K562 treated with DMSO at 1 percent for 48 hours (cell line): ENCODE results near the gene FBXL5. TPM values are rescaled to one million over a fixed set of nuclear protein-coding genes. Genes with fewer than 3 reads are reported as not detected.

Experiments used
- total RNA-seq: library from RNA; unstranded; fragments of 300-600 nt; gene quantifications from 2 replicates; pipeline ENCODE4 v1.2.3, GENCODE V29; 2022; ENCODE audit warnings: low replicate concordance; ENCODE audit errors: extremely low read depth

The FBXL5 gene, protein sequence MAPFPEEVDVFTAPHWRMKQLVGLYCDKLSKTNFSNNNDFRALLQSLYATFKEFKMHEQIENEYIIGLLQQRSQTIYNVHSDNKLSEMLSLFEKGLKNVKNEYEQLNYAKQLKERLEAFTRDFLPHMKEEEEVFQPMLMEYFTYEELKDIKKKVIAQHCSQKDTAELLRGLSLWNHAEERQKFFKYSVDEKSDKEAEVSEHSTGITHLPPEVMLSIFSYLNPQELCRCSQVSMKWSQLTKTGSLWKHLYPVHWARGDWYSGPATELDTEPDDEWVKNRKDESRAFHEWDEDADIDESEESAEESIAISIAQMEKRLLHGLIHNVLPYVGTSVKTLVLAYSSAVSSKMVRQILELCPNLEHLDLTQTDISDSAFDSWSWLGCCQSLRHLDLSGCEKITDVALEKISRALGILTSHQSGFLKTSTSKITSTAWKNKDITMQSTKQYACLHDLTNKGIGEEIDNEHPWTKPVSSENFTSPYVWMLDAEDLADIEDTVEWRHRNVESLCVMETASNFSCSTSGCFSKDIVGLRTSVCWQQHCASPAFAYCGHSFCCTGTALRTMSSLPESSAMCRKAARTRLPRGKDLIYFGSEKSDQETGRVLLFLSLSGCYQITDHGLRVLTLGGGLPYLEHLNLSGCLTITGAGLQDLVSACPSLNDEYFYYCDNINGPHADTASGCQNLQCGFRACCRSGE
- total RNA-seq = not detected in 2 replicates

DNA sequence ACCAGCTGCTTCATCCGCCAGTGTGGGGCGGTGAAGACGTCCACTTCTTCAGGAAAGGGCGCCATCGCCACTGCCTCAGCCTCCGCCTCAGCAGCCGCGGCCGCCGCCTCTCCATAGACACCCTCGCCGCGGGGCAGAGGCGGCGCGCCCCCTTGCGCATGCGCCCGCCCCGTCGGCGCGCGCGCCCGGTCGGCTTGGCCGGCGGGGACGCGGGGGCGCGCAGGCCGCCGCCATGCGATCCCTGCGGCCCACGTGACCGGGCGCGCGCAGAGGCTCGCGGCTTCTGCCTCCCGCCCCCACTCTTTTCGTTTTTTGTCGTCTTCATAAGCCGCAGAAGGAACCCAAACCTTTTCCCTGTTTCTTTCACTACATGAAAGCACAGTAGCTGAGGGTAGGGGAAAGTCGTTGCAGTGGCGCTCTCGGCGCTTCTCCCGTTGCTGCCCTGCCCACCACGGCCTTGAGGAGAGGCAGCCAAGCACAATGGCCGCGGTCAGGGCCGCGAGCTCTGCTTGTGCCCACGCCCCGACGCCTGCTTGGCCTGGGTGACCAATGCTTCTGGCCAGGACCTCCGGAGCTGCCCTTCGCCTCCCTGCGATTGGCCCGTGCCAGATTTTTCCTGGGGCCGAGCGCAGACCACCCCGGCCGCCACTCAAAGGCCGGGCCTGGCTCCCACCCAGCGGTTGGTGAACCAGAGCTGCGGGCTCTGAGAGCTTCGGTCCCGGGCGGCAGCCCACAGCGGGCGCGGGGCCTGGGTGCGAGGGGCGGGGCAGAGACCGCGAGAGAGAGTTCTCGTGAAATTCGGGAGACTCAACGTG is at the start of gene FBXL5:
FBXL5 (minus strand) TSS at position 135 of the 815 bp plus-strand sequence; CDS start at position 65, 70 bp downstream.

DNA sequence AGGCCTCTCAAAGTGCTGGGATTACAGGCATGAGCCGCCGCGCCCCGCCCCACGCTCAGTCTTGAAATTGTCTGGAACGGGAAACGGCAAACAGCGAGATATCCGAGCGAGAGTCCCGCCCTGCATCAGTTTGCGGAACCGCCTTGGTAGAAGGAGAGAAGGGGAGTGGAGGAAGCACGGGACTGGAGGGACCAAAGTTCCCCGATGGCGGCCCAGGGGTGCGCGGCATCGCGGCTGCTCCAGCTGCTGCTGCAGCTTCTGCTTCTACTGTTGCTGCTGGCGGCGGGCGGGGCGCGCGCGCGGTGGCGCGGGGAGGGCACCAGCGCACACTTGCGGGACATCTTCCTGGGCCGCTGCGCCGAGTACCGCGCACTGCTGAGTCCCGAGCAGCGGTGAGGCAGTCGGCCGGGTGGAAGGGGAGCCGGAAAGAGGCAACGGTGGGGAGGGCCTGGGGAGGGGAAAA is 47.8 kb upstream of the FBXL5 start, which contains the start of gene BST1:
BST1 (plus strand) TSS at position 125 of the 463 bp plus-strand sequence; CDS start at position 205, 80 bp downstream.

DNA sequence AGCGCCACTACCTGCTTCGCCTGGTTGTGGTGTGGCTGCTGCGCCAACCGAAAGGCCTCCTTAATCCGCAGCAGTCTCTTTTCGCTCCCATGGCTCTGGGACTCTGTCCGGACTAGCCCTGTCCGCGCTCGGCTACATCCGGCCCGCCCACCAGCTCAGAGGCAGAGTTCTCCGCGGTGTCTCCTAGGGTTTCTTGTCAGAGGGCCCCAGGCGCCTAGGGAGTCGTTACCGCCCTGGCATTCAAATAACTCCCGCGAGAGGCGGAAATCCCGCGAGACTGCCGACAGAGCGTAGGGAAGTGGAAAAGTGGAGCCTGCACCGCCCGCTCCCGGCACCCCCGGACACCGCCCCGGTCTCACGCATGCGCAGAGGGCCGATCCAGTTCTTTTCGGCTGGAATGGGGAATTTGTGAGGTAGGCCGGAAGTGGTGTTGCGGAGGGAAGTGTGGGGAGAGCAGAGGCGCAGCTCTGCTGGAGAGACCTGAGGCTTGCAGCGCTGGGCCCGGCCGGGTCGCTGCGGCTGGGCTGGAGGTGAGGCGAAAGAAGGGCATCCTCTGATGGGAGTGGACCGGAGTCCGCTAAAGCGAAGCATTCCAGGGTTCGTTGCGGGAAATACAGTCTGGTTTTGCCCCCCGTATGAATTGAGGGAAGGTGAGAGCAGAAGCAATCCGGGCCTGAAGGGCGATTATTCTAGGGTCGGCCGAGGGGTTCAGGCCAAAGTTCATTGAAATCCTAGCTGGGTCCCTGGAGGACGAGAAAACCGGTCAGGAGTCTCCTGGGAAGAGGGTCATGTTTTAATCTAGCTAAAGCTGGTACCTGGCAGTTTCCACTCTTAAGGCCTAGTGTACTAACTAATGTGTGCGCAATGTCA is 26.4 kb upstream of the FBXL5 start, which contains the start of gene FAM200B:
FAM200B (plus strand) TSS at position 456 of the 870 bp plus-strand sequence. CDS start 5,151 bp downstream, outside the sequence.

Other genes with a start within 250 kb of the FBXL5 start
- gene C1QTNF7, start 227.3 kb downstream of the FBXL5 start, total RNA-seq = not detected in 2 replicates
- not detected in 2 replicates for gene CC2D2A, start 185.5 kb downstream of the FBXL5 start, total RNA-seq
- gene FAM200B, start 26.5 kb upstream of the FBXL5 start, total RNA-seq = not detected in 2 replicates
- not detected in 2 replicates for gene BST1, start 47.7 kb upstream of the FBXL5 start, total RNA-seq
- gene CD38, start 123.0 kb upstream of the FBXL5 start, total RNA-seq = not detected in 2 replicates